T-cell (primary cell): Measurements from ENCODE around the gene HOXD4. TPM values are rescaled to one million over a fixed set of nuclear protein-coding genes. Genes with fewer than 3 reads are reported as not detected.

Experiments
- ATAC-seq, 4 experiments: fragments of 200-7000 bp in 3 of 4; fragments of 150-1000 bp in 1 of 4; cut with Tn5 transposase; replicated peaks in 1 of 4; 1 replicate in 3 of 4; 2 replicates in 1 of 4; pipeline ENCODE4 v1.10.0; 2021; ENCODE audit warnings: moderate library complexity in 3 of 4, mild to moderate bottlenecking in 2 of 4, moderate number of reproducible peaks in 1 of 4
- CTCF ChIA-PET, 2 donors: fragments of 300-600 bp; sonication (Branson Sonifier 250); formaldehyde crosslinking; loops; one replicate each; lab custom pipeline; 2022; ENCODE audit warnings: antibody characterized with exemption in 2 of 2; lab: Charles Lee
- POLR2A ChIA-PET, 2 donors: fragments of 300-600 bp; sonication (Branson Sonifier 250); formaldehyde crosslinking; loops; one replicate each; lab custom pipeline; 2022; ENCODE audit warnings: antibody characterized with exemption in 2 of 2; lab: Charles Lee
- DNase-seq, 35 experiments: peaks; one replicate each; pipeline versions ENCODE4 v3.0.0 to v3.0.0-alpha.2; 2013 to 2023
- H3K27ac ChIP-seq: one replicate; pipeline ENCODE4 v1.5.1; 2013; ENCODE audit warnings: low read length
- H3K27me3 ChIP-seq, 2 experiments: replicated peaks in 1 of 2; 1 replicate in 1 of 2; 2 replicates in 1 of 2; pipeline versions ENCODE4 v1.6.1 to v1.7.0; 2013; ENCODE audit warnings: low read length in 1 of 2, mixed read lengths in 1 of 2; ENCODE audit not compliant: control insufficient read depth in 2 of 2, insufficient read depth in 2 of 2; ENCODE audit errors: extremely low read depth in 1 of 2
- H3K36me3 ChIP-seq, 2 donors: 1 replicate in 1 of 2; 2 replicates in 1 of 2; pipeline versions ENCODE4 v1.6.1 to v1.7.0; 2013; ENCODE audit warnings: low read length in 1 of 2; ENCODE audit not compliant: control insufficient read depth in 2 of 2, insufficient read depth in 1 of 2; ENCODE audit errors: extremely low read depth in 1 of 2
- H3K4me1 ChIP-seq, 2 experiments: 1 replicate in 1 of 2; 2 replicates in 1 of 2; pipeline versions ENCODE4 v1.6.1 to v1.7.0; 2013; ENCODE audit warnings: low read length in 2 of 2, mixed read lengths in 1 of 2; ENCODE audit not compliant: insufficient read depth in 2 of 2, control insufficient read depth in 1 of 2; ENCODE audit errors: extremely low read depth in 1 of 2
- H3K4me3 ChIP-seq, 2 donors: 1 replicate in 1 of 2; 2 replicates in 1 of 2; pipeline versions ENCODE4 v1.5.1 to v1.7.0; 2013; ENCODE audit warnings: mild to moderate bottlenecking in 2 of 2, low read length in 1 of 2, moderate library complexity in 1 of 2; ENCODE audit not compliant: control insufficient read depth in 1 of 2; ENCODE audit errors: extremely low read depth in 1 of 2
- H3K9me3 ChIP-seq: 2 replicates; pipeline ENCODE4 v1.7.0; 2013
- H3K27ac Mint-ChIP-seq, 2 donors: one replicate each; pipeline ENCODE4 v1.8.0; 2020 to 2021; ENCODE audit warnings: mild to moderate bottlenecking in 2 of 2, mixed read lengths in 2 of 2
- H3K27me3 Mint-ChIP-seq, 2 donors: one replicate each; pipeline ENCODE4 v1.8.0; 2021 to 2022; ENCODE audit warnings: mixed read lengths in 2 of 2
- H3K36me3 Mint-ChIP-seq: one replicate; pipeline ENCODE4 v1.8.0; 2021; ENCODE audit warnings: mixed read lengths
- H3K4me1 Mint-ChIP-seq, 3 donors: one replicate each; pipeline ENCODE4 v1.8.0; 2020 to 2022; ENCODE audit warnings: mixed read lengths in 3 of 3, mild to moderate bottlenecking in 1 of 3
- H3K4me3 Mint-ChIP-seq, 3 donors: one replicate each; pipeline ENCODE4 v1.8.0; 2020 to 2022; ENCODE audit warnings: mild to moderate bottlenecking in 3 of 3, mixed read lengths in 3 of 3, moderate library complexity in 3 of 3
- H3K9me3 Mint-ChIP-seq, 3 donors: one replicate each; pipeline ENCODE4 v1.8.0; 2020 to 2022; ENCODE audit warnings: mixed read lengths in 3 of 3
- WGBS: methylation state at CpG from one replicate; pipeline ENCODE4 v1.1.5; 2013; ENCODE audit warnings: missing lambda C conversion rate; ENCODE audit not compliant: insufficient coverage; 5-methylcytosine and 5-hydroxymethylcytosine counted together
- total RNA-seq, 35 experiments: library from RNA in 6 of 35; stranded (reverse) in 6 of 35; fragments of 120-200 nt in 1 of 35; gene quantifications; one replicate each; pipeline versions ENCODE4 v1.2.1 to v1.2.4 and lab custom pipeline; 2013 to 2026

Gene HOXD4
- total RNA-seq, 5 donors from 2014 or later (not counting 1 experiment from before 2014, with no cell fraction given), result not detected

DNA sequence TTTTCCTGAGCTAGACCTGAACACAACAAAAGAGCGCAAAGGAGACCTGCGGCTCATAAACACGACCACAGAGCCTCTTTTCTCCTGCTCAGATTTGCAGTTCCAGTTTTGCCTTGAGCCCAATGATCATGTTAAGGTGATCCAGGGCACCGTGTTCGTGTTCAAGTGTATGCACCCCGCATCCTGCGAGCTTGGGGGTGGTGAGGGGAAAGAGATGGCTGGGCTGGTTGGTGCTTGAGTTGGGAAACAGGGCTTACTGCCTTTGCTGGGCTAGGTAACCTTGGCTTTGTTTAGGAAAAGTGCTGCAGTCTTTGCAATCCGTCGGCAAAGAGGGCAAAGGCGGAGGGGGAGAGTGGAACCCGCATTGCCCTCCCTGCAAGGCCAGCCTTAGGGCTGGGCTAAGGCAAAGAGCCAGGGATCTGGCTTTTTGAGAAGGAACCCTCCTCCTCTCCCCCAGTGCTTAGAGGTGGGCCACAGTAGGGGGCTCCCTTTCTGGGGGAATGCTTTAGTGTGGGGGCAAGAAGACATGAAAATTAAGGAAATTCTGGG lies 33.5 kb upstream of the HOXD4 start:
- no peaks in the 10 kb centered on the region for H3K9me3 ChIP-seq
- ChIA-PET CTCF (interaction anchor here (0.5 to 0.8 kb wide), 2 partner anchors 10 to 693 kb away, joined by 3 to 5 read pairs; no protein-coding TSS in a partner anchor), POLR2A (no interaction called here)
- ATAC-seq (no peak), DNase-seq (no peak)
- no peak overlapping the region for H3K4me3 ChIP-seq
- peaks cover 0 to 19% of the 10 kb centered on the region in 2 experiments for H3K4me1 ChIP-seq
- Mint-ChIP-seq H3K4me1 (peaks cover 5 to 11% (median 5%) of the 10 kb centered on the region in 3 donors), H3K27ac (peak overlapping the region in 1 of 2 donors; percentile 66), H3K4me3 (peak overlapping the region in 1 of 3 donors; percentile 12), H3K9me3 (peaks cover 2 to 3% (median 3%) of the 10 kb centered on the region in 3 donors), H3K27me3 (peaks cover 68 to 84% of the 10 kb centered on the region in 2 donors), H3K36me3 (peaks cover 3% of the 10 kb centered on the region)
- H3K27me3 ChIP-seq, result peaks cover 39 to 86% of the 10 kb centered on the region in 2 experiments
- 11% methylated on average over 8 of the region's 11 CpGs for WGBS
- H3K36me3 ChIP-seq, result no peaks in the 10 kb centered on the region
- H3K27ac ChIP-seq, result no peak overlapping the region

DNA sequence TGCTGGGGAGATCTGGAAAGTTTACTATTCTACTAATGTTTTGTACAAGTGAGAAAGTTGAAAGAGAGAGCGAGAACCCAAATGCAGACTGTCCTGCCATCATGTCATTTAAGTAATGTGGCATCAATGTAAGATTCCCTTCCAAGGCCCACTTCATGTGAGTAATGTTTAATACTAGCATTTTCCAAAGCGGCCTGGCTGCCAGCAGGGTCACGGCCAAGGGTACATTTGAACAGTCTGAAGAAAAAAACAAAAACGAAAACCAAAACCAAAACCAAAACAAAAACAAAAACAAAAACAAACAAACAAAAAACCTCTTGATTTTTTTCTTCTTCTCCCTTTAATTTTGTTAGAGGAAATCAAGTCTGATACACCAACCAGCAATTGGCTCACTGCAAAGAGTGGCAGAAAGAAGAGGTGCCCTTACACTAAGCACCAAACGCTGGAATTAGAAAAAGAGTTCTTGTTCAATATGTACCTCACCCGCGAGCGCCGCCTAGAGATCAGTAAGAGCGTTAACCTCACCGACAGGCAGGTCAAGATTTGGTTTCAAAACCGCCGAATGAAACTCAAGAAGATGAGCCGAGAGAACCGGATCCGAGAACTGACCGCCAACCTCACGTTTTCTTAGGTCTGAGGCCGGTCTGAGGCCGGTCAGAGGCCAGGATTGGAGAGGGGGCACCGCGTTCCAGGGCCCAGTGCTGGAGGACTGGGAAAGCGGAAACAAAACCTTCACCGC lies 32.6 kb upstream of the HOXD4 start:
- peak in 1 of 35 experiments; percentile 41 for DNase-seq
- peaks cover 2 to 3% (median 3%) of the 10 kb centered on the region in 3 donors for H3K9me3 Mint-ChIP-seq
- POLR2A ChIA-PET, result no interaction called here
- no peak overlapping the region for H3K4me3 ChIP-seq
- 11% methylated on average over 17 of the region's 24 CpGs for WGBS
- CTCF ChIA-PET, result interaction anchor here in 1 of 2 donors (0.5 kb wide), 1 partner anchor 595 kb away, joined by 3 read pairs; no protein-coding TSS in a partner anchor
- peaks cover 68 to 80% of the 10 kb centered on the region in 2 donors for H3K27me3 Mint-ChIP-seq
- H3K9me3 ChIP-seq, result no peaks in the 10 kb centered on the region
- peaks cover 0 to 26% of the 10 kb centered on the region in 2 experiments for H3K4me1 ChIP-seq
- peaks cover 7 to 11% (median 8%) of the 10 kb centered on the region in 3 donors for H3K4me1 Mint-ChIP-seq
- peaks cover 3% of the 10 kb centered on the region for H3K36me3 Mint-ChIP-seq
- H3K27ac ChIP-seq, result no peak overlapping the region
- no peaks in the 10 kb centered on the region for H3K36me3 ChIP-seq
- ATAC-seq, result no peak
- H3K27me3 ChIP-seq, result peaks cover 39 to 89% of the 10 kb centered on the region in 2 experiments
- H3K4me3 Mint-ChIP-seq, result no peak overlapping the region
- H3K27ac Mint-ChIP-seq, result no peak overlapping the region

DNA sequence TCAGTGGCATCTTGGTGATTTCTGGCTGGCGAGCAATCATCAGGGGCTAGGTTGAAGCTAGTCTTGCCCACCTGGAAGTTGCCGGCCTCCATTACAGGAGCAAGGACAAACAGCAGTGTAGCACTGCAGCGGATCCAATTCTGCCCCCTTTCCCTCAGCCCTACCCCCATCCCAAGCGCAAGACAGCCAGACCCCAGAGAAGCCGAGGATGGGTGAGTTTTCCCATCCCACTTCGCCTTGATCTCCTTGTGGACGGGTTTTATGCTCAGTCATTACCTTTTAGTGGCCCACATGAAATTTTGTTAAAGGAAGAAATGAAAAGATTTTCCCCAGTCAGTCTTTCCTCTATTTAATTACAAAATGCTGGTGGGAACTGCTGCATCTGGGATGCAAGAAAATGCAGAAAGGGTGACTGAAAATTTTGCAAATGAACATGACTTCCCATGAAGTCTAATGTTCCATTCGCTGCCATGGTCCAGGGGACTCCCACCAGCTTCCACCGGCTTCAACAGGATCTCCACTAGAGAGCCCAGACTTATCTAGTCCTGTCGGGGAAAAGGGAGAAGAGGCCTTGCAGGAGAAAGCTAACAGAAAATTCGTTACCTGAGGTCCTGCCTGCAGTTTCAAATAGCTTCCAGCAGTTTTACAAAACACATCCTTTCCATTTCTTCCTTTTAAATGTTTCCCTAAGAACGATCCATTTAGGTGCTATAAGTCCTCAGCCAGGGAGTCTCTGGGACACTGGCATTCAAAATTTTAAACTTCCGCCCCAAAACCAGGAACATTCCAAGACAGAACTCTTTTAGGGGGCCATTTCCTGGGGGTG lies 30.8 kb upstream of the HOXD4 start:
- H3K36me3 Mint-ChIP-seq, result peaks cover 3% of the 10 kb centered on the region
- H3K27me3 Mint-ChIP-seq, result peaks cover 76 to 83% of the 10 kb centered on the region in 2 donors
- H3K27ac Mint-ChIP-seq, result no peak overlapping the region
- H3K9me3 ChIP-seq, result no peaks in the 10 kb centered on the region
- H3K4me3 Mint-ChIP-seq, result peak overlapping the region in 1 of 3 donors; percentile 69
- H3K27ac ChIP-seq, result no peak overlapping the region
- ChIA-PET CTCF (interaction anchor here (0.8 to 1.7 kb wide), 3 partner anchors 9 to 434 kb away, joined by 3 to 6 read pairs (median 3); no protein-coding TSS in a partner anchor), POLR2A (no interaction called here)
- peaks cover 38 to 94% of the 10 kb centered on the region in 2 experiments for H3K27me3 ChIP-seq
- peaks cover 0 to 29% of the 10 kb centered on the region in 2 experiments for H3K4me1 ChIP-seq
- peaks cover 9 to 11% (median 10%) of the 10 kb centered on the region in 3 donors for H3K4me1 Mint-ChIP-seq
- H3K36me3 ChIP-seq, result no peaks in the 10 kb centered on the region
- H3K4me3 ChIP-seq, result no peak overlapping the region
- WGBS, result 27% methylated on average over 3 of the region's 13 CpGs
- H3K9me3 Mint-ChIP-seq, result peaks cover 2 to 3% (median 3%) of the 10 kb centered on the region in 3 donors
- DNase-seq (no peak), ATAC-seq (no peak)

DNA sequence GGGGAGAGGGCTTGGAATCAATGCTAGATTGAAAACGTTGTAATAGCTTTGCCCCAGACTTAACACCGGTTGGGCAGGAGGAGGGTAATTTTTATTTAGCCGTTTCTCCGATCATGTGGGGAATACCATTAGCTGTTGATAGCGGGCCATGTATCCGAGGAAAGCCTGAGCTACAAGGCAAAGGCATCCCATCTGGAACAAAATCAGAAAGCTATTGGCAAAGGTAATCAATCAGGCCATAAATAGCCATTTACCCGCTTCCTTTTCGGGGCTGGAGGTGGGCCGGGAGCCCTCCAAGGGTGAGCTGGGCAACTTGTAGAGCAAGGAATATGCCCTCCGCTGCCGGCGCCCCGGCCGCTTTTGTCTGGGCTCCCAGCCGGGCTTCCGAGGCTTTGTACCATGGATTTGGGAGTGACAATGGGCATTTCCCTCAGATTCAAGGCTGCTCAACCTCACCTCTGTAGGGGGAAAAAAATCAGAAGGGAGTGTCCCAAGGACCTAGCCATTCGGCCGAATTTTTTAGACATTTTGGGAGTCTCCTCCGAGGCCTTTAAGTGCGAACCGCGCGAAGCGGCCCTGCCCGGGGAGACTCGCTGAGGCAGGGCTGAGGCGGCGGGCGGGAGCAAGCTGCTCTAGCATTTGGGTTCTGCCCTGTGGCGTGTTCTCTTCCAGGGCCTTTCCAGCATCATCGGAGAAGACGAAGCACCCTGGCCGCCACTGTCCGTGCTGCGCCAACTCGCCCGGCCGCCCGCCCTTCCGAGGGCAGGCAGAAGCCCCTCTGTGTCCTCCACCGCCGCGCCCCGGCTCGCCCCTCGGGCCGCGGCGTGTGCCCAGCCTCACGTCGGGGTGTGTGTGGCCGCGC lies 29.9 kb upstream of the HOXD4 start:
- ATAC-seq (no peak), DNase-seq (no peak)
- CTCF ChIA-PET, result interaction anchor here (0.5 to 1.7 kb wide), 4 partner anchors 9 to 1124 kb away, joined by 3 to 6 read pairs (median 3); no protein-coding TSS in a partner anchor
- POLR2A ChIA-PET, result interaction anchor here in 1 of 2 donors (0.5 kb wide), 1 partner anchor 996 kb away, joined by 3 read pairs; no protein-coding TSS in a partner anchor
- Mint-ChIP-seq H3K27ac (no peak overlapping the region), H3K4me3 (peak overlapping the region in 1 of 3 donors; percentile 69), H3K27me3 (peaks cover 76 to 82% of the 10 kb centered on the region in 2 donors), H3K9me3 (peaks cover 2 to 3% (median 3%) of the 10 kb centered on the region in 3 donors), H3K4me1 (peaks cover 9 to 11% (median 10%) of the 10 kb centered on the region in 3 donors), H3K36me3 (peaks cover 3% of the 10 kb centered on the region)
- Histone ChIP-seq H3K9me3 (no peaks in the 10 kb centered on the region), H3K4me3 (peak overlapping the region in 1 of 2 donors; percentile 47), H3K4me1 (peaks cover 0 to 29% of the 10 kb centered on the region in 2 experiments), H3K36me3 (no peaks in the 10 kb centered on the region), H3K27ac (no peak overlapping the region), H3K27me3 (peaks cover 42 to 90% of the 10 kb centered on the region in 2 experiments)
- whole genome bisulfite sequencing, result 16% methylated on average over 40 of the region's 53 CpGs

GRCh38 chr2:176122052-176122682 lies 29.2 kb upstream of the HOXD4 start:
- no peak overlapping the region for H3K27ac ChIP-seq
- ChIA-PET POLR2A (no interaction called here), CTCF (interaction anchor here in 1 of 2 donors (0.5 to 1.7 kb wide), 2 partner anchors 432 to 1123 kb away, joined by 3 read pairs; no protein-coding TSS in a partner anchor)
- Mint-ChIP-seq H3K27ac (no peak overlapping the region), H3K36me3 (peaks cover 3% of the 10 kb centered on the region), H3K27me3 (peaks cover 76 to 82% of the 10 kb centered on the region in 2 donors), H3K4me1 (peaks cover 9 to 12% (median 11%) of the 10 kb centered on the region in 3 donors), H3K4me3 (peak overlapping the region; percentile 34 to 69 (median 49)), H3K9me3 (peaks cover 2 to 3% (median 3%) of the 10 kb centered on the region in 3 donors)
- peaks cover 0 to 30% of the 10 kb centered on the region in 2 experiments for H3K4me1 ChIP-seq
- H3K9me3 ChIP-seq, result no peaks in the 10 kb centered on the region
- peaks cover 38 to 89% of the 10 kb centered on the region in 2 experiments for H3K27me3 ChIP-seq
- peak overlapping the region; percentile 31 to 79 for H3K4me3 ChIP-seq
- H3K36me3 ChIP-seq, result no peaks in the 10 kb centered on the region
- ATAC-seq, result peak; percentile 8 to 31 (median 16)
- whole genome bisulfite sequencing, result 10% methylated on average over 37 of the region's 47 CpGs
- peak in 1 of 35 experiments; percentile 25 for DNase-seq
